HG03103 (cell line): ENCODE results near the gene CEL.
"Not testable (repeated sequence)": the region's sequence is repeated elsewhere in the genome, so short reads cannot be mapped to it uniquely, and the experiment has no call there.

Experiments
- ATAC-seq: cut with Tn5 transposase; IDR thresholded peaks from one replicate; pipeline ENCODE4 v1.9.1; 2021; ENCODE audit warnings: low read depth; ENCODE audit not compliant: unreplicated experiment

The CEL gene

DNA sequence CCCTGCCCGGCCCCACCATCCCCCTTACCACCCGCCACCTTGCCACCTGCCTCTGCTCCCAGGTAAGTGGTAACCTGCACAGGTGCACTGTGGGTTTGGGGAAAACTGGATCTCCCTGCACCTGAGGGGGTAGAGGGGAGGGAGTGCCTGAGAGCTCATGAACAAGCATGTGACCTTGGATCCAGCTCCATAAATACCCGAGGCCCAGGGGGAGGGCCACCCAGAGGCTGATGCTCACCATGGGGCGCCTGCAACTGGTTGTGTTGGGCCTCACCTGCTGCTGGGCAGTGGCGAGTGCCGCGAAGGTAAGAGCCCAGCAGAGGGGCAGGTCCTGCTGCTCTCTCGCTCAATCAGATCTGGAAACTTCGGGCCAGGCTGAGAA lies at the start of gene CEL:
TSS of gene CEL (plus strand) at position 218 of the 382 bp plus-strand sequence. CDS start at position 240, 22 bp downstream.
- not testable (repeated sequence) for ATAC-seq

- ATAC-seq = no peak
These were observed 47.1 kb upstream of the CEL start for GRCh38 chr9:133014696-133015095.

DNA sequence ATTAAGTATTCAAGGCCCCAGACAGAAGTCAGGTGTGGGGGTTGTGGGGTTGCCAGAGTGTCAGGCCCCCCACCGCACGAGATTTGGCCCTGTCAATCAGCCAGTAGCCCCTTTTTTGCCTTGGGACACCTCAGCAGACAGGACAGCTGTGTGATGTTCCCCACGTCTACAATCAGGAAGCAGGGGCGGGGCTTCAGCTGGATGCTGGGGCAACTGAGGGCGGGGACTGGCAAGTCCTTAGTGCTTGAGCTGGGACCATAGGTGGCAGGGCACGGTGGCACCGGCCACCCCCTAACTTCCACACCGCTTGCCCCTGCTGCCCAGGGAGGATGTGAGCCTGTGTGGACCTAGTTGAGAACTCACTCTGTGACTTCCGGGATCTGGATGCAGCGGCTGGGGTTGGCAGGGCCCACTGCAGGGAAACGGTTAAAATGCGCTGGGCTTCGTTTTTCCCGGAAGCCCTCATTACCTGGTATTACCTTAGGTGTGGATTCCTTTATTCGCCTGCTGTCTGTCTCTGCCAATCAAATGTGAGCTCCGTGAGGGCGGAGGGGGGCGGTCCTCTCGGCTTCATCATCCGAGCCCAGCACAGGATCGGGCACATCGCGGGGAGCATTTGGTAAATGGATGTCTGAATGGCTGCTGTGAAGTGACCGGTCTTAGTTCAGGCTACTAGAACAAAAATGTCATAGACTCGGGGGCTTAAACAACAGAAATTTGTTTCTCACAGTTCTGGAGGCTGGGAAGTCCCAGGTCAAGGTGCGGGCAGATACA lies 38.5 kb upstream of the CEL start:
- ATAC-seq = no peak

DNA sequence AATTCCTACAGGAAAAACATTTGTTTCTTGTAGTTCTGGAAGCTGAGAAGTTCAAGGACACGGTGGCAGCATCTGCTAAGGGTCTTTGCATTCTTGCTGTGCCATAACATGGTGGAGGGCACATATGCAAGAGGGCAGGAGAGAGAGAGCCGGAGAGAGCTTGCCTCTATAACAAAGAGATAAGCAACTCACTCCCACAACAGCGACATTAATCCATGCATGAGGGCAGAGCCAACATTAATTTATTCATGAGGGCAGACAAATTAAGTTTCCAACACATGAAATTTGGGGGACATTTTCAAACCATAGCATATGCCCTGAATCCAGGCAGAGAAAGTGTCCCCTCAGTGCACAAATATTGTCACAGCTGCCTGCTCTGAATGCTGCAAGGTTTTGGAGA lies 35.4 kb upstream of the CEL start:
- no peak for ATAC-seq

DNA sequence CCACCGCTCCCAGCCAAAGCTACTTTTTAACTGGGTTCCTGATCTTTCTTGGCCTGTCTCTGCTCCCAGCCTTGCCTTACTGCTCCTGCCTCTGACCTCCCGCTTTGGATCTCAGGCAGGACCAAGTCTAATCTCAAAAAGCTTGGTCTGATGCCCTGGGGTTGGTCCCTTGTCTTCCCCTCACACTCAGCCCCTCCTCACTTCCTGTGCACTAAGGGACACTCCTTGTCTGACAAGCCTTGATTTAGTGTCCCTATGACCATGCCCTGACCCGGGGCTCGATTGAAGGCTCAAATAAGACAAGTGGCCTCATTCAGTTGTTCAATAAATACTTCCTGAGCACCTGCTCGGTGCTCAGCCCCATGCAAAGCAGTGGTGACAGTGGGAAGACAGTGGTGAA lies 34.6 kb upstream of the CEL start:
- no peak for ATAC-seq

DNA sequence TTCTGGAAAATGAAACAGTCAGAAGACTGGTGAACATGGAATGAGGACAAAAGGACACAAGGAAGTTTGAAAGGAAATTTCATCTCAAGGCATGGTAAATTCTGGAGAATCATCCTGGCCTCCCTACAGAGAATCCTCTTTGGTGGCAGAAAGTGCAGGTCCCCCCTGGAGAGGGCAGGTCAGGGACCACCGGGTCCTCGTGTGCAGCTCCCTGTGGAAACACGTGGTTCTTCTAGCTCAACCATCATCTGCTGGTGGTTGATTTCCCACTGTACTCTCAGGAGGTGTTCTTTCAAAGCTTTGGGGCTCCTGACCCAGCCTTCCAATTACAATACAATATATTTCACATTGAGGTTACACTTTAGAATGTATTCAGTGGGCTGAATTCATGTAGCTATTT lies 33.6 kb upstream of the CEL start:
- no peak for ATAC-seq

DNA sequence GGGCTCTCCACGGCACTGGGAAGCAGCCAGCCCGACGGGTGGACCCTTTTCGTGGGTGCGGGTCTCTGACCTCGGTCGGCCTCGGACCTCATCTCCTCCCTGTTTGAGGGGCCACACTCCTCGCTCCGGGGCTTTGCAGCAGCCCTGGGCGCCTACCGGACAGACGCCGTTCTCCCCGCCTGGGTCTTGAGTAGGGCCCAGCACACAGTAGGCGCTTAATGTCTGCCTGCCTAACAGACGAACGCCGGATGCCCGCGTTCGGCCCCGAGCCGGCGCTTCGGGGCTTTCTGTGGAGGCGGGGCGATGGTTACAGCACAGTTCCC lies 31.8 kb upstream of the CEL start:
- no peak for ATAC-seq

DNA sequence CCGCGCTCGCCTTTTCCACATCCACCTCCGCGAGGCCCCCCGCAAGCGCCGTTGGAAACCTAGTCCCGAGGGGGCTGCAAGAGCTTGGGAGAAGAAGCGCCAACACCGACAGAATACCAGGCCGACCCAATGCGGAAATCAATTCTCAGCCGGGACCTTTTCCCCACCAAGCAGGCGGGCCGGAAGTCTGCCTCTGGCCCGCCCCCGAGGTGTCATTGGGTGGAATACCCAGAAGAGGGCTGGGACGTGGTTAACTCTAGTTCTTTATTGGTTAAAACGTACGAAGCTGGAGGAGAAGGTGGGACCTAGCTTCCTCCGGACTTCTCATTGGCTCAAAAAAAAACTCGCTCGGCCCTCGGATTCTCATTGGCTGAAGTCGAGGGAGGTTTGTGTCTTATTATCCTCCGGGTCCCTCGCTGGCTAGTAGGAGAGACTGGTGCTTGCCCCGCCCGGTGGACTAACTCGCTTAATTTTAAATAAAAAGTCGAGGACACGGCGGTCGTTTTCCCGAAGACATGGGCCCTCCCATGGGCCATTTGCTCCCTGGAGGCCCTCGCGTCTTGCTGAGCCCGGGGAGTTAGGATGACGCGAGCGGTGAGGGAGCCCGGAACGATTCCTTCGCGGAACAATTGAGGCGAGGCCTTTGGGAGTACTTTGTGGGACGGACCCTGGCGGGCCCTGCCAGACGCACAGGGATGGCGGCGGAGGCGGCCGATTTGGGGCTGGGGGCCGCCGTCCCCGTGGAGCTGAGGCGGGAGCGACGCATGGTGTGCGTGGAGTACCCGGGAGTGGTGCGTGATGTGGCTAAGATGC lies 31.3 kb upstream of the CEL start, which contains the start of gene GTF3C5:
TSS of gene GTF3C5 (plus strand) at position 681 of the 813 bp plus-strand sequence. CDS start at position 696, 15 bp downstream.
- peak; percentile 92 for ATAC-seq

DNA sequence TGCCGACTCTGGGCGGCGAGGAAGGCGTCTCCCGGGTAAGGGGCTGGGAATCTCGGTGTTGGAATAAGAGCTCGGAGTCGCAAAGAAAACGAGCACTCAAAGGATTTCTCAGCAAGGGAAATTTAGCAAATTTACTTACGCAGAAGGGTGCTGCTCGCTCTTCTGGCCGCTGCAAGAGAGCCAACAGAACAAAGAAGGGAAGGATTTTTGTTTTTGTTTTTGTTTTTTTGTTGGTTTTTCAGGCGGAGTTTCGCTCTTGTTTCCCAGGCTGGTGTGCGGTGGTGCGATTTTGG lies 30.7 kb upstream of the CEL start:
- ATAC-seq = no peak

- no peak for ATAC-seq
These were observed 30.3 kb upstream of the CEL start for GRCh38 chr9:133031496-133031911.

- no peak for ATAC-seq
These were observed 29.6 kb upstream of the CEL start for GRCh38 chr9:133032171-133032570.

DNA sequence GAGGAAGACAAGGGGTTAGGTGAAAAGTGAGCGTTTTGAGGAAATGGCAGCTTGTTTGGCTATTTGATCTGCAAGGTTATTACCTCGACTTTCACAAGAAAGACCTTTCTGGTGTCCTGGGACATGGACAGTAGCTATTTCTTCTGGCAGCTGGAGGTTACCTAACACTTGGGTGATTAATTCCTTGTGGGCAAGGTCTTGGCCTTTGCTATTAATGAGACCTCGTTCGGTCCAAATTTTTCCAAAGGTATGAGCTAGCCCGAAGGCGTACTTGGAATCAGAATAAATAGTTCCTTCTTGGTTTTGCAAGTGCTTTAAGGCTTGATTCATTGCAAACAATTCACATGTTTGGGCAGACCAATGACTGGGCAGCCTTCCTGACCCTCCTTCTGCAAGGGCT lies 26.1 kb upstream of the CEL start:
- ATAC-seq = no peak

GRCh38 chr9:133037775-133038515 lies 23.8 kb upstream of the CEL start:
- no peak for ATAC-seq

DNA sequence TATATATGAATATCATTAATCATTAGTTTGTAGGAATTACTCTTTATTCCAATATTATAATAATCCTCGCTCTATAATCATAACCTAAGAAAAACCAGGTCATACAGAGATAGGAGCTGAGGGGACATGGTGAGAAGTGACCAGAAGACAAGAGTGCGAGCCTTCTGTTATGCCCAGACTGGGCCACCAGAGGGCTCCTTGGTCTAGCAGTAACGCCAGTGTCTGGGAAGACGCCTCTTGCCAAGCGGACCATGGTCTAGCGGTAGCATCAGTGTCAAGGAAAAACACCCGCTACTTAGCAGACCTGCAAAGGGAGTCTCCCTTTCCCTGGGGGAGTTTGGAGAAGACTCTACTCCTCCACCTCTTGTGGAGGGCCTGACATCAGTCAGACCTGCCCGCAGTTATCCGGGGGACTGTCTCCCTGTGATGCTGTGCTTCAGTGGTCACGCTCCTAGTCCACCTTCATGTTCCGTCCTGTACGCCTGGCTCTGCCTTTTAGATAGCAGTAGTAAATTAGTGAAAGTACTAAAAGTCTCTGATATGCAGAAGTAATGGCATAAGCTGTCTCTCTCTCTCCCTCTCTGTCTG lies 20.8 kb upstream of the CEL start:
- ATAC-seq = not testable (repeated sequence)

DNA sequence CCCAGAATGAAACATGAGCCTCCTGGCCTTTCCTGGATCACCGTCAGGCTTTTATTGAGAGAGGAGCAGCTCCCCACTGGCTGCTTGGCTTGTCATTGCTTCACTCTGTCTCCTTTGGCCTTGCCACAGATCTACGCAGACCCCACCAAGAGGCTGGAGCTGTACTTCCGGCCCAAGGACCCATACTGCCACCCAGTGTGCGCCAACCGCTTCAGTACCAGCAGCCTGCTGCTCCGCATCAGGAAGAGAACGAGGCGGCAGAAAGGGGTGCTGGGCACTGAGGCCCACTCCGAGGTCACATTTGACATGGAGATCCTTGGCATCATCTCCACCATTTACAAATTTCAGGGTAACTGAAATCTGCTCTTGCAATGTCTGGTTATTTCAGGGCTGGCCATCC lies 19.8 kb upstream of the CEL start:
- no peak for ATAC-seq

GRCh38 chr9:133042676-133043075 lies 19.1 kb upstream of the CEL start:
- no peak for ATAC-seq

DNA sequence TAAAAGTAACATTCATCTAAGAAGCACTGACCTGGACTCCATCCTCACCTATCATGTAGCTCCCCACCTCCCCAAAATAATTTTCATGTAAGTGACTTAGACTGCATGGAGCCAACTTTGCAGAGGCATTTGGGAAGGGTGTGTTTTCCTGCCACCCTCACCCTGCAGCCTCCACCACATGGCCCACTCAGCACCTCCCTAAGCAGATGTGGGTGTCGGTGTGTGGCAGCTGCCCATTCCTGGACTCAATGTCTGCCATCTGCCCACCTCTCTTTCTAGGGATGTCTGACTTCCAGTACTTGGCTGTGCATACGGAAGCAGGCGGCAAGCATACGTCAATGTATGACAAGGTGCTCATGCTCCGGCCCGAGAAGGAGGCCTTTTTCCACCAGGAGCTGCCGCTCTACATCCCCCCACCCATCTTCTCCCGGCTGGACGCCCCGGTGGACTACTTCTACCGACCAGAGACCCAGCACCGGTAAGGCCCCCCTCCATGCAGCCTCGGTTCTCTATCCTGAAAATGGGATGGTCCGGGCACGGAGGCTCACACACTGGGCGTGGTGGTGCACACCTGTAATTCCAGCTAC lies 18.2 kb upstream of the CEL start:
- no peak for ATAC-seq

GRCh38 chr9:133044125-133044524 lies 17.7 kb upstream of the CEL start:
- no peak for ATAC-seq

- no peak for ATAC-seq
These were observed 17.1 kb upstream of the CEL start for GRCh38 chr9:133044661-133045060.

- no peak for ATAC-seq
These were observed 16.6 kb upstream of the CEL start for GRCh38 chr9:133045132-133045531.
